GM21367 (cell line): ENCODE results near the gene RNF212.

ENCODE experiments used
- ATAC-seq: cut with Tn5 transposase; IDR thresholded peaks from one replicate; pipeline ENCODE4 v1.9.1; 2021; ENCODE audit not compliant: unreplicated experiment

RNF212 gene

GRCh38 chr4:1022051-1022738 lies 91.2 kb downstream of the RNF212 start:
- ATAC-seq: no peak
